Measurements from ENCODE around the gene AIG1.

Gene AIG1

DNA sequence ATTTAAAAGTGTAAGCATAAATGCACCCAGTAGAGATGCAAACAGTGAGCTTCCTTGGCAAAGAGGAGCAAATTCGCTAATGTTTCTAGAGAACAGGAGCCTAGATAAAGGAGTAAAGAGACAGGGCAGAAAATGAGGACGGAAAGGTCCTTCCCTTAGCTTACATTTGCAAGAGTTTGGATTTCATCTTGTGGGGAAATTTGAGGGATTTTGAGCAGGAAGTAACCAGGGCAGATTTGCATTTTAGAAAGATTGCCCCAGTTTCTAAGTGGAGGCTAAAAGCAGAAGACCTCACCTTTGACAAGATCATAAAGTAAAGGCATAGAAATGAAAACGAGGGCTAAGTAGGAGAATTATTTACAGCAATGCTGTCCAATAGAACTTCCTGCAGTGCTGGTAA lies 309.3 kb downstream of the AIG1 start:
- no peak for DNase-seq (ENCODE audit: low spot score)

DNA sequence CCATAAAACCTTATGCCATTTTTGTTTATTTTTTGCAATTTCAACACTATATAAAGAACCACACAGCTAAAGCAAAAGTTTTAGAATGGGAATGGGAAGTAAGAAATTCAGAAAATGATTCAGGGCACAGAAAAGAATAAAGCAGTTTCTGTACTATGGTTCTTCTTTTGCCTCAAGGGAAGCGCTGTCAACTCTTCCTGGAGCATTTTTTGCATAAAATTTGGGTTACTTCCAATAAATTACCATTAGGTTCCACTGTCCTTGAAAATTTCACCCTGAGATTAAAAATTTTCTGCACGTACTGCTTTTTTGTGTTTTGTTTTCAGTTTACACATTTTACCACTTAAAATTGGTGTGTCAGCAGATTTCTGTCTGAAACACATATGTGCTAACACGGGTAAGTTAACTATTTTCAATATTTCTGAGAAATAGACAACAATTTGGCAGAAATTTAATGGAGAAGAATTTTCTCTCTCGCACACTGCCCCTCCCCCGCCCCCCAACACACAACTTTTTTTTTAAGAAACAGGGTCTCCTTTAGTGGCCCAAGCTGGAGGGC lies 310.2 kb downstream of the AIG1 start:
- no peak for DNase-seq (ENCODE audit: low spot score)

DNA sequence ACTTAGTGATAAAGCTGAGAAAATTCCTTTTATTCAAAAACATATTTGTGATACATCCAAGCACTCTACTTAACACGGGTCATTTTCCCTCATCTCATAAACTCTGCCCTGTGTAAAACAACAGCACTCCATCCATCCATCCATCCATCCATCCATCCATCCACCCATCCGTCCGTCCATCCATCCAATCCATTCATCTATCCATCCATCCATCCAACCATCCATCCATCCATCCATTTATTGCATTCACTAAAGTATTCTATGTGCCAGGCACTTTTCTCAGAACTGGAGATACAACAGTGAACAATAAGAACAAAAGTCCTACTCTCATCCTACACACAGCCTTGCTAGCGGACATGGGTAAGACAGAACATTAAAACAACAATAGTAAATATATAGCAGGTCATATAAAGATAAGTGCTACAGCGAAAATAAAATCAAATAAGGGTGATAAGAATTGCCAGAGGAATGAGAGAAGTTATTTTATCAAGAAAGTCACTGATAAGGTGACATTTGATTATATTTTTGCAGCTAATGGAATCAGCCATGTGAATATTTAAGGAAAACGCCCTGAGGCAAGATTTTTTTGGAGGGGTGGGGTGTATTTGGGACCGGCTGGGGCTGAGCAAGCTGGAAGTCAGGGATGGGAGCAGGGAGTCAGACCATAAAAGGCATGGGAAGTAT lies 311.7 kb downstream of the AIG1 start:
- no peak for DNase-seq (ENCODE audit: low spot score)

- no peak for DNase-seq (ENCODE audit: low spot score)
Measured at GRCh38 chr6:143374014-143374413, 313.3 kb downstream of the AIG1 start.

GRCh38 chr6:143375022-143375585 lies 314.4 kb downstream of the AIG1 start:
- no peak for DNase-seq (ENCODE audit: low spot score)

DNA sequence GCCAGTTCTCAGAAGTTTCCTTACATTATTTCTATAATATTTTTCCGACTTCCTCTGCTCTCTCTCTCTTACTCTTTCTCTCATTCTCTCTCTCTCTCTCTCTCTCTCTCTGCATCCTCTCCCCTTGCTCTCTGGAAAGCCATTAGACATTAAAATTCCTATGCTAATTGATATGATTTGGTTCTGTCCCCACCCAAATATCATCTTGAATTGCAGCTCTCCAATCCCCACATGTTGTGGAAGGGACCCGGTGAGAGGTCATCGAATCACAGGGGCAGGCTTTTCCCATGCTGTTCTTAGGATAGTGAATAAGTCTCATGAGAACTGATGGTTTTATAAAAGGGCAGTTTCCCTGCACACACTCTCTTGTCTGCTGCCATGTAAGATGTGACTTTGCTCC lies 315.7 kb downstream of the AIG1 start:
- no peak for DNase-seq (ENCODE audit: low spot score)

GRCh38 chr6:143376861-143377260 lies 316.2 kb downstream of the AIG1 start:
- no peak for DNase-seq (ENCODE audit: low spot score)

DNA sequence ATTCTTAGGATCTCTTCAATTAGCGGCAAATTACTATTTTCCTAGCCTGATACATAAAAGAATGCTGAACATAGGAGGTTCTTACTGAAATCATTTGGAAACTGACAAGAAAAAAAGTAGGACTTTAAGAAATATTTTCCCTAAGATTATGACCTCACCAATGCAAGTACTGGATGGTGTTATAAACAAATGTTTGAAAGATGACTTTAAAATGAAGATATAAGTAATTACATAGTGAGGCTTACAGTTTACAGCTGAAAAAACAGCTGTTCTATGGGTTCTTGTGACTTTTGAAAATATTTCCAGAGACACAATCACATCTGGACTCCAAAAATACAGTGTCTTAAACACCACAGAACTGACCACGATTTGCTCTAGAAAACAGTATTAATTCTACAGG lies 324.9 kb downstream of the AIG1 start:
- DNase-seq (ENCODE audit: low spot score), result no peak

GRCh38 chr6:143390278-143390677 lies 329.6 kb downstream of the AIG1 start:
- no peak for DNase-seq (ENCODE audit: low spot score)
